GM19397 (cell line): ENCODE results near the gene BOLL.
"Not testable (repeated sequence)": the region's sequence is repeated elsewhere in the genome, so short reads cannot be mapped to it uniquely, and the experiment has no call there.

Source experiments
- ATAC-seq: cut with Tn5 transposase; IDR thresholded peaks from one replicate; pipeline ENCODE4 v1.9.1; 2021; ENCODE audit warnings: mild to moderate bottlenecking, moderate library complexity; ENCODE audit not compliant: unreplicated experiment

BOLL gene

GRCh38 chr2:197798187-197798586 lies 13.1 kb upstream of the BOLL start:
- no peak for ATAC-seq

- ATAC-seq: no peak
Observed at GRCh38 chr2:197795277-197795676, 10.2 kb upstream of the BOLL start.

- no peak for ATAC-seq
Observed at GRCh38 chr2:197793456-197793855, 8.3 kb upstream of the BOLL start.

GRCh38 chr2:197786010-197786877 lies 1.1 kb upstream of the BOLL start:
- ATAC-seq: peak; percentile 76

GRCh38 chr2:197782126-197782525 lies 3.0 kb downstream of the BOLL start:
- ATAC-seq: no peak

GRCh38 chr2:197779261-197779660 lies 5.9 kb downstream of the BOLL start:
- ATAC-seq: no peak

- no peak for ATAC-seq
Observed at GRCh38 chr2:197777823-197778407, 7.2 kb downstream of the BOLL start.

GRCh38 chr2:197760293-197760657 lies 24.8 kb downstream of the BOLL start:
- no peak for ATAC-seq

- ATAC-seq: no peak
Observed at GRCh38 chr2:197759625-197760292, 25.4 kb downstream of the BOLL start.

- no peak for ATAC-seq
Observed at GRCh38 chr2:197759013-197759412, 26.1 kb downstream of the BOLL start.

GRCh38 chr2:197740200-197740599 lies 44.9 kb downstream of the BOLL start:
- ATAC-seq: no peak

GRCh38 chr2:197728555-197729544 lies 56.3 kb downstream of the BOLL start:
- not testable (repeated sequence) for ATAC-seq

GRCh38 chr2:197727011-197727410 lies 58.1 kb downstream of the BOLL start:
- no peak for ATAC-seq

GRCh38 chr2:197717863-197718262 lies 67.3 kb downstream of the BOLL start:
- no peak for ATAC-seq

GRCh38 chr2:197713271-197713670 lies 71.8 kb downstream of the BOLL start:
- ATAC-seq: no peak

GRCh38 chr2:197711578-197711977 lies 73.5 kb downstream of the BOLL start:
- ATAC-seq: no peak

GRCh38 chr2:197710424-197711042 lies 74.6 kb downstream of the BOLL start:
- peak; percentile 68 for ATAC-seq

- ATAC-seq: not testable (repeated sequence)
Observed at GRCh38 chr2:197709140-197709539, 76.0 kb downstream of the BOLL start.

GRCh38 chr2:197708331-197708730 lies 76.8 kb downstream of the BOLL start:
- ATAC-seq: no peak
